ENCODE data around the gene GOT2. TPM values are rescaled to one million over a fixed set of nuclear protein-coding genes. Genes with fewer than 3 reads are reported as not detected.
A peak's percentile ranks its signal among the peaks of the same experiment; 100 is the strongest.

Gene GOT2
- total RNA-seq, 4 donors from 2014 or later, result 135 to 253 (median 195) TPM

DNA sequence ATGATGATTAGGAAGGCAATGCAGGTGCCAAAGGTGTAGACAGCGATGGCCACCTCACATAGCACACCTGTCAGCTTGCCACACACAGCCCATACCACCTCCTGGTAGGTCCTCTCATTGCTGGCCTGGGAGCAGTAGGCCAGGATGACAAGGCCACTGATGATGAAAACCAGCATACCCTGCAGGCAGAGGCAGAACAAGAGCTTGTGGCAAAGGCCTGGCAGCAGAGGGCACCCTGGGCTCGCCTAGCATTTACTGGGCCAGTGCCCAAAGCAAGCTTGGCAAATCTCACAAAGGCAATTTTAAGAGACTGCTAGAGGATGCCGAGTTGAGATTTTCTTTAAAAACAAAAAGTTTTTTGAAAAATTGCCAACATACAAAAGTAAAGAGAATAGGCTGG is 55.4 kb downstream of the GOT2 start:
- Histone ChIP-seq H3K27ac (no peak overlapping the region), H3K4me1 (peaks cover 10% of the 10 kb centered on the region in 2 donors), H3K36me3 (peaks cover 0 to 35% of the 10 kb centered on the region in 2 donors), H3K4me3 (no peak overlapping the region), H3K9me3 (no peaks in the 10 kb centered on the region), H3K27me3 (no peaks in the 10 kb centered on the region)
- in situ Hi-C loops (cut with MboI; ENCODE audit: low sequenced_read_pairs in 4 of 4) (no loop called here), intact Hi-C loops (cut with DNase I; ENCODE audit: low total_unique reads) (loop anchor here (1.0 kb wide), 1 partner anchor 78 kb away; no protein-coding TSS in a partner anchor)
- peak in 1 of 2 donors; percentile 18 for ATAC-seq
- peak in 1 of 2 donors; percentile 31 for DNase-seq
- TF ChIP-seq POLR2A (IDR thresholded peaks at IDR 0.05) (no peak), CTCF (IDR thresholded peaks at IDR 0.05 in 4 of 5, conservative IDR thresholded peaks at IDR 0.05 in 1 of 5) (peak in 4 of 5 experiments; percentile 16 to 37 (median 29))

DNA sequence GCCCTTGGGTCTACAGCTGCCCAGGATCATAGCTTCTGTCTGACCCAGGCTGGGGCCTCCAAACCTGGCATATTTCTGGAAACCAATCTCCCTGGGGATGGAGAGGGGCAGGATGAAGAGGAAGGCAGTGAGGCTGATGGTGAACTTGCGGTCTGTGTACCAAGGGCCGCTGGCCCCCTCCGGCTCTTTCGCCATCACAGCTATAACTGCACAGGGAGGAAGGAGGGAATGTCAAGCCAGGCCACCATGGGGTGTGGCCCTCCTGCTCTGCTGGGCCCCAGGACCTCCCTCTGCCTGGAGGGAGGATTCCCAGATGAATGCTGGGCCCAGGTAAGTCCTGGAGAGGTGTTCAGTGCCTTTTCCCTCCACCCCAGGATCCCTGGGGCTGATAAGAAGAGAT is 55.8 kb downstream of the GOT2 start:
- H3K36me3 ChIP-seq, result peaks cover 0 to 35% of the 10 kb centered on the region in 2 donors
- in situ Hi-C loops (cut with MboI; ENCODE audit: low sequenced_read_pairs in 4 of 4), result no loop called here

DNA sequence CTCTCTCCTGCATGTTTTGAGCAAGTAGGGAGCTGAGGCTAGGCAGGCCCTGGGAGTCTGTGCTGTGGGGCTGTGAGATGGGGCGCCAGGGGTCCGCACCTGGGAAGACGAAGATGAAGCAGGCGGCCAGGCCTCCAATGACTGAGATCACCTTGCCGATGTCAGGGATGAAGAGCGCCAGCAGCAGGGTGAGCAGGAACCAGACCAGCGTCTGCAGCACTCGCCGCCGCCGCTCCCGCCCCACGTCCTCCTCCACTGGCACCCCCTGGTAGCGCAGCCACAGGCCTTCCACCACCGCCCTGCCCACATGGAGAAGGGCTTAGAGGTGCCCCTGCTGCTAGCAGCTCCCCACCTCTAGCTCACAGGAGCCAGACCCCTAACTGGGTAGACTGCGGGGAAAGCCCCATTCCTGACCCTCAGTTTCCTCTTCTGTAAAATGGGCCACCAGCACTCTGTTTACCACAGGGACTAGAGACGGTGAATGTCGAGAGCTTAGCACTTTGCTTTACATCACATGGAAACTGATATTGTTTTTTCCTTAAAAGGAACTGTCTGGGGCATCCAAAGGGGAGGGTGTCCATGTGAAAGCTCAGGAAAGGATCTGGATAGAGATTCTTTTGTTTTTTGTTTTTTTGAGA is 63.1 kb downstream of the GOT2 start:
- ATAC-seq, result no peak
- intact Hi-C loops (cut with DNase I; ENCODE audit: low total_unique reads) (no loop called here), in situ Hi-C loops (cut with MboI; ENCODE audit: low sequenced_read_pairs in 4 of 4) (loop anchor here in 2 of 4 donors (25.0 kb wide), 2 partner anchors 159 to 334 kb away; partner anchors contain the start of genes NDRG4 (in 1 of the 2) and SETD6 (in 1 of the 2))
- H3K27me3 ChIP-seq, result no peaks in the 10 kb centered on the region
- no peak overlapping the region for H3K27ac ChIP-seq
- no peaks in the 10 kb centered on the region for H3K4me1 ChIP-seq
- no peak for TF ChIP-seq CTCF (IDR thresholded peaks at IDR 0.05 in 4 of 5, conservative IDR thresholded peaks at IDR 0.05 in 1 of 5)
- TF ChIP-seq POLR2A (IDR thresholded peaks at IDR 0.05), result no peak
- H3K9me3 ChIP-seq, result no peaks in the 10 kb centered on the region
- peaks cover 0 to 61% of the 10 kb centered on the region in 2 donors for H3K36me3 ChIP-seq
- H3K4me3 ChIP-seq, result no peak overlapping the region
- no peak for DNase-seq

More for the DNA sequence above, 55.8 kb downstream of the GOT2 start:
- Histone ChIP-seq H3K9me3 (no peaks in the 10 kb centered on the region), H3K27ac (no peak overlapping the region), H3K4me1 (peaks cover 6% of the 10 kb centered on the region in 2 donors), H3K4me3 (no peak overlapping the region), H3K27me3 (no peaks in the 10 kb centered on the region)
- no peak for DNase-seq
- intact Hi-C loops (cut with DNase I; ENCODE audit: low total_unique reads), result no loop called here
- ATAC-seq, result no peak
- TF ChIP-seq POLR2A (IDR thresholded peaks at IDR 0.05), result no peak
- no peak for TF ChIP-seq CTCF (IDR thresholded peaks at IDR 0.05 in 4 of 5, conservative IDR thresholded peaks at IDR 0.05 in 1 of 5)

DNA sequence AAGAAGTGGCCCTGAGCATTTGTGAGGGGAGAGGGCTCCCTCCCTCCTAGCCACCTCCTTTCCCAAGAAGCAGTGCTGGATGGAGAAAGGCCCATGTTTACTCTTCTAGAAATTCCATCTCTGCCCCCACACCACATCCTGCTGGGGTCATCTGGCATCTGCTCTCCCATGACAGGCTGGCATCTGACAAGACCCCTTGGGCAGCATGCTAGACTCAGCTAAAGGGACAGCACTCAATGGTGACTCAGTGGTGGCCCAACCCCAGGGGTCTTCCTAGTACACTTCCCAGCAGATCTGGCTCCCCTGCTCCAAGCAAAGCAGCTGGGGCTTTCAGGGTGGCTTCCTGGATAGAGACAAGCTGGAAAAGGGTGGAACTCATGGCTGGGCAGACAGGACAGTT is 63.9 kb downstream of the GOT2 start:
- no peaks in the 10 kb centered on the region for H3K9me3 ChIP-seq
- TF ChIP-seq POLR2A (IDR thresholded peaks at IDR 0.05) (no peak), CTCF (IDR thresholded peaks at IDR 0.05 in 4 of 5, conservative IDR thresholded peaks at IDR 0.05 in 1 of 5) (no peak)
- no peaks in the 10 kb centered on the region for H3K27me3 ChIP-seq
- no peak overlapping the region for H3K4me3 ChIP-seq
- peaks cover 0 to 55% of the 10 kb centered on the region in 2 donors for H3K36me3 ChIP-seq
- no peak overlapping the region for H3K27ac ChIP-seq
- no peak for DNase-seq
- intact Hi-C loops (cut with DNase I; ENCODE audit: low total_unique reads) (no loop called here), in situ Hi-C loops (cut with MboI; ENCODE audit: low sequenced_read_pairs in 4 of 4) (loop anchor here in 2 of 4 donors (25.0 kb wide), 2 partner anchors 158 to 333 kb away; partner anchors contain the start of genes NDRG4 (in 1 of the 2) and SETD6 (in 1 of the 2))
- H3K4me1 ChIP-seq, result no peaks in the 10 kb centered on the region
- no peak for ATAC-seq

All from gastrocnemius medialis (tissue), 4 donors.